GM18499 (cell line): ENCODE results near the gene PEX10.
A peak's percentile ranks its signal among the peaks of the same experiment; 100 is the strongest.
"Not testable (repeated sequence)": the region's sequence is repeated elsewhere in the genome, so short reads cannot be mapped to it uniquely, and the experiment has no call there.

Experiments
- ATAC-seq: cut with Tn5 transposase; IDR thresholded peaks from one replicate; pipeline ENCODE4 v1.9.1; 2021; ENCODE audit warnings: moderate number of reproducible peaks; ENCODE audit not compliant: insufficient read depth, unreplicated experiment

Gene PEX10

DNA sequence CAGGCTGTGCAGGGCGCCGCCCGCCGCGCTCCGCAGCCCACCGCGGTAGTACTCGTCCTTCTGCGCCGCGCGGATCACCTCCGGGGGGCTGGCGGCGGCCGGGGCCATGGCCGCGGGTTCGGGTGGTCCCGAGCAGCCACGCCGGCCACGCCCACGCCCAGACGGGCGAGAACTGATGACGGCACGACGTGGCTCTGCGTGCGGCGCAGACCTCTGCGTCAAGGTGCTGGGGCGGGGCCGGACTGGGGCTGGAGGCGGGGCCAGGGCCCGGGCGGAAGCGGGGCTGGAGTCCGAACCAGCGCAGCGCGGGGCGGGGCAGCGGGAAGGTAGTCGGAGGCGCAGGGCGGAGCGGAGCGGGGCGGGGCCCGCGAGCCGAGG, at the start of gene PEX10:
Gene PEX10, minus strand, starts transcription at position 170 of the 378 bp plus-strand sequence. Its CDS starts 62 bp downstream, at position 108.
- peak; percentile 49 for ATAC-seq

DNA sequence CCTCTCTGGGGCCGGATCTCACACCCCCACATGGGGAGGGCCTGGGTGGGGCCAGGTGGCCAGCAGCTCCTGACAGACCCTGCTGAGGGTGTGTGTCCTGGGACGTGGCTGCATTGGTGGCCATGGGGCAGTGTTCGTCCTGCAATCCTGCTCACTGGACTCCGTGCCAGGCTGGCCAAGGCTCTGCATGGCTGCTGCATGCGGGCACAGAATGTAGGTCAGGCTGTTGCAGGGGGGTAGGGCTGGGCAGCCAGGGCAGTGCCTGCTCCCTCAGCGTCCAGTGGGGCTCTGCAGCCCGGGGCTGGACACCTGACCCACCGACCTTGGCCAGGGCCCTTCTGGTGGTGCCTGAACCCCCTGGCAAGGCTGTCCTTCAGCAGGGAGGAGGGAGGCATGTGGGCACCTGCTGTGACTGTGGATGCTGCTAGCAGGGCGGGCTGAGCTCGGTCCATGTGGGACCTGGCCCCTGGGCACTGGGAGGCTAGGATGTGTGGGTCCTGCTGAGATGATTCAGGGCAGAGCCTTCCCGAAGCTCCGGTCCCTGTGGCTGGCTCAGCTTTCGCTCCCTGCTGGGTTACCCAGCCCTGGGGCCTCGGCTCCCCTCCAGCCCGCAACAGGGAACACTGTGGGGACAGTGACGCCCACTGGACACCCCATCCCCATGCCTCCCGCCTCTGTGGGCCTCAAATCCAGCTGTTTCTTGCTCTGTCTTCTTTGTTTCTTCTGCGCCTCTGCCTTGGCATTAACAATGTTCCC, 48.8 kb upstream of the PEX10 start:
- ATAC-seq: no peak

GRCh38 chr1:2460203-2460602, 47.8 kb upstream of the PEX10 start:
- no peak for ATAC-seq

- ATAC-seq: no peak
Measured at GRCh38 chr1:2459757-2460156, 47.4 kb upstream of the PEX10 start.

DNA sequence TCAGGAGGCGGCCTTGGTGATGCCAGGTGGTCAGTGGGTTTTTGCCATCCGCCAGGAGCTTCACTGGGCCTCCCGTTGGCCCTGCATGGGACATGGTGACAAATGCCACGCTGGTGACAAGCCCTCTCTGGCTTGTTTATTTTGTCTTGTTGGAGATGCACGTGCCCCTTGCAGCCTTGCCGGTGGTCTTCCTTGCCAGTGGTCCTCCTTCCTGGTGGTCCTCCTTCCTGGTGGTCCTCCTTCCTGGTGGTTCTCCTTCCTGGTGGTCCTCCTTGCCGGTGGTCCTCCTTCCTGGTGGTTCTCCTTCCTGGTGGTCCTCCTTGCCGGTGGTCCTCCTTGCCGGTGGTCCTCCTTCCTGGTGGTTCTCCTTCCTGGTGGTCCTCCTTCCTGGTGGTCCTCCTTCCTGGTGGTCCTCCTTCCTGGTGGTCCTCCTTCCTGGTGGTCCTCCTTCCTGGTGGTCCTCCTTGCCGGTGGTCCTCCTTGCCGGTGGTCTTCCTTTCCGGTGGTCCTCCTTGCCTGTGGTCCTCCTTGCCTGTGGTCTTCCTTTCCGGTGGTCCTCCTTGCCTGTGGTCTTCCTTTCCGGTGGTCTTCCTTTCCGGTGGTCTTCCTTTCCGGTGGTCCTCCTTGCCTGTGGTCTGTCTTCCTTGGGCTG, 46.9 kb upstream of the PEX10 start:
- ATAC-seq: not testable (repeated sequence)

DNA sequence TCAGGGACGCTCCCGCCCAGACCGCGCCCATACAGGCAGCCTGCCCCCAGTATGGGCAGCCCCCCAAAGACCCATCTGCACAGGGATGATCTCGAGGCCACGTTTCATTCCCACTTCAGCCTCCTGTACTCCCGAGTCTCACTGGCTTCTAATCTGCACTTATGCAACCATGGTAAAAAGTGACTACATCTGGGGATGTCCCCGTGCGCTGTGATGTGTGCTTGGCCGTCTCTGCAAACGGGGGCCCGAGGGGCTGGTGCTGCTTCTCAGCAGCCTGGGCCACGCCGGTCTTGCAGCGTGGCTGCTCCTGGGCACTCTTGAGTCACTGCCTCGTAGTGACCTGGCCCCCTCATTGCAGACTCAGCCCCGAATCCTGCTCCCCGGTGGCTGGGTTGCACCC, 46.3 kb upstream of the PEX10 start:
- ATAC-seq: no peak

DNA sequence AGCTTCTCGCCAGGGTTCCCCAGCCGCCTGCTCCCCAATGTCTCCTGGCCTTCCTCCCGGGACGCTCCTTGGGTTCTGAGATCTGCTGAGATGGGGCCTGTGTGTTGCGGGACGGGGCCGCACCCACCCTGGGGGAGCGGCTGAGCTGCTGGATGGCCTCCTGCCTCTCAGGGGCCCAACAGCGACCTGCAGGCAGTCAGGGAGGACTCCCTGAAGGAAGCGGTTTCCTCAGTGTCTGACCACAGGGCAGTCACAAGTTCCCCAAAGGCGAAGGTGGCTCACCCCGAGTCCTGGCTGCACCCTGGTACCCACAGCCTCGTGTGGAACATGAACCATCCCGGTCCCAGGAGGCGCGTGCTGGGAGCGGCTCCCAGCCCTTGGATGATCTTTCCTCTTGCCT, 45.1 kb upstream of the PEX10 start:
- no peak for ATAC-seq

DNA sequence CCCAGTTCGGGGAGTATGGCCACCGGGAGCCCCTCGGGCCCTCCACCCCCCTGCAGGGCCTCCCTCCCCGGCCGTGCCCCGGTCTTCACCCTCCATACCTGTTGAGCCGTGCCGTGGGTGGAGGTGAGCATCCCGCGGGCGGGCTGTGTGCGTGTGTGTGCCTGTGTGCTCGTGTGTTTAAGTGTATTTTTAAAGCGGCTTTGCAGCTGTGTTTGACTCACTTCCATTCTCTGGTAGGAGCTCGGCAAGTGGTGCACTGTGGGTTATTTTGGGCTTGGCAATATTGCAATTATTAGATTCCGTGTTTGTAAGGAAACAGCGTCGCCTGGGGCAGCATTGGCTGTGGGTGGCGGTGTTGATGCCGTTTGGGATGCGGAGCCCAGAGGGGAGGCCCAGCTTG, 43.4 kb upstream of the PEX10 start:
- ATAC-seq: no peak

DNA sequence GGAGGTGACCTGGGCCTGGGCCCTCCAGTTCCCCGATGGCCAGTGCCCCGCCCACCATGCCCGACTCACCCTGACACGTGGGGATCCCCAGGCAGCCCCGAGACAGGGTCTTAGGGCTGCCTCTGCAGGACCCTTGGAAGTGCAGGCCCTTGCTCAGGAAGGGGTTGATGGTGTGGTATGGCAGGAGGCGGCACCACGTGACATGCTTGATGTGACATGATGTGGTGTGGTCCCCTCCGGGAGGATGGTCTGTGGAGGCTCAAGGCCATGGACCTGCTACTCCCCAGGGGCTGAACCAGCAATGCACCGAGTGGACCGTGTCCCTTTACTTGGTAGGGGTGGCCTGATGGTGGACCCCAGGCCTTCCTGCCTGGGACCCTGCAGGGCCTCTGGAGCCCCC, 41.9 kb upstream of the PEX10 start:
- ATAC-seq: no peak

- ATAC-seq: no peak
Measured at GRCh38 chr1:2452932-2453315, 40.6 kb upstream of the PEX10 start.

DNA sequence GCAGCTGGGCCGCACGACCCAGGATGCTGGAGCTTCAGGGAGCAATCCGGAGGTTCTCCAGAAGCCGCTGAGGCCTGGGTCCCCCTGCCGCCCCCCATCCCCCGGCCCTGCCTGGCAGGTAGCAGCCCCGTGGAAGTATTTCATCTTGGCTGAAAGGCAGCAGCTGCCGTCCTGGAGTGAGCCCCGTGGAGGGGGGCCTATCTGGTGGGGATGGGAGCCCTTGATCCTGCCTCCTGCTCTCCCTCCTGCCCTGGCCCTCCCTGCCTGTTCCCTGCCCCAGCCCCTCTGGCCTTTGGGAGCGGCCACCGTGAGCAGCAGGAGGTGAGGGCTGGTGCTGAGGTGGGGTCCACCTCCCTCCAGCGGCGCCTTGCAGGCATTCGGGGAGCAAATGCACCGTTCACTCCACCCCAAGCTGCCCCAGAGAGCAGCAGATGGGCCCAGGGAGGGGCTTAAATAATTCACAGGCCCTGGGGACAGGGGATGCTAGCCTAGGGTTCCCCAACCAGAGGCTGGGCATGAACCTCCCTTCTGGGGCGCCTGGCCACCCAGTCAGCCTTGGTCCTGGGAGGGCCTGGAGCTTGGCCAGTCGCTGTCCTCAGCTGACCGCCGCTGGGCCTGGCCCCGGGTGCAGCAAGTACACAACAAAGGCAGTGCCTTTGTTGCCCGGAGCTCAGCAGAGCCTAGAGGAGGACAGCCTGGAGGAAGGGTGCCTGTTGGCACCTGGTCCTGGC, 40.0 kb upstream of the PEX10 start:
- no peak for ATAC-seq

DNA sequence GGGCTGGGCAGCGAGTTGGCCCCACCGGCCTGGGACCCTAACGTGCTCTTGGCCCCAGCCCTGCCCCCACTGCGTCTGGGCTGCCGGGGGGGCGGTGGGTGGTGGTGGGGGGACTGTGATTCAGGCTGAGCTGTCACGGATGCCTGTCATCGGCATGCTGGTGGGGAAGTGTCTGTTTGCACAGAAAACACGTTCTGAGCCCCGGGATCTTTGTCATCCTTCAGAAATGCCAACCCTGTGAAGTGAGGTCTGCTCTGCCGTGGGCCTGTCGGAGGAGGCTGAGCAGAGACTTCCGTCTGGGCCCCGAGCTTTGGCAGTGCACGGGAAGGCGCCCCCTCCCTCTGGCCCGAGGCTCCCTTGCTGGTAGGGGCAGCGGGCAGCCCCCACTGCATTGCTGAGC, 39.4 kb upstream of the PEX10 start:
- ATAC-seq: no peak

DNA sequence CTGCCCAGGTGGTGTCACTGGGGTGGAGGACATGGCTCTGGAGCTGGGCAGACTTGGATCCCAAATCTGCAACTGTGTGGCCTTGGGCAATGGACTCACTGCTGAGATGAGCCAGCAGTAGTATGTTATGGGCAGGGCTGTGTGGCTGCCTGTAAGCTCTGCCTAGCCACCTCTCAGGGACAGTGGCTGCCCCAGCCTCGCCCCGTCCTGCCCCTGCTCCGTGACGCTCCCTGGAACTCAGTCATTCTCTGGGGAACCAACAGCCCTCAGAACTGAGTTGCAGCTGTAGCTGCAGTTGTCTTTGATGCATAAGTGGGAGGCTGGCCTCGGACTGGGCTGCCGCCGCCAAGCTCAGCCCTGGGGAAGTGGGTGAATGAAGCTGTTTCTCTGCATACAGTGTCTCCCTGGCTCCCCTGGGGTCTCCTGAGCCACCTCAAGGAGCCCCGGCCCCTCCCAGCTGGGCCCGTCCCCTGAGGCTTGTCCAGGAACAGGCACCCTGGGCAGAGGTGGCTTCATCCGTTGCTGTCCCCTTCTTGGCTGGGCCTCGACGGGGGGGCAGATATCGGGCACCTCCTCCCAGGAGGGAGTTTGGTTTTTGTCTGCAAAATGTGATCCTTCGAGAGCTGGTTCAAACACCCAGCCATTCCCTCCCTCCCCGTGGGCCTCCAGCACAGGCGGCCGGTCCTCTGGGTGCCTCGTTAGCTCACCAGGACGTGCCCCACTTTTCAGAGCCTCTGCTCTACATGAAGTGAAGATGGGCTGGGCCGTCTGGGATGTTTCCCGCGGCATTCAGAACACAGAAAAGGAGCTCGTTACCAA, 37.5 kb upstream of the PEX10 start:
- ATAC-seq: no peak

- ATAC-seq: no peak
Measured at GRCh38 chr1:2448098-2448445, 35.7 kb upstream of the PEX10 start.

DNA sequence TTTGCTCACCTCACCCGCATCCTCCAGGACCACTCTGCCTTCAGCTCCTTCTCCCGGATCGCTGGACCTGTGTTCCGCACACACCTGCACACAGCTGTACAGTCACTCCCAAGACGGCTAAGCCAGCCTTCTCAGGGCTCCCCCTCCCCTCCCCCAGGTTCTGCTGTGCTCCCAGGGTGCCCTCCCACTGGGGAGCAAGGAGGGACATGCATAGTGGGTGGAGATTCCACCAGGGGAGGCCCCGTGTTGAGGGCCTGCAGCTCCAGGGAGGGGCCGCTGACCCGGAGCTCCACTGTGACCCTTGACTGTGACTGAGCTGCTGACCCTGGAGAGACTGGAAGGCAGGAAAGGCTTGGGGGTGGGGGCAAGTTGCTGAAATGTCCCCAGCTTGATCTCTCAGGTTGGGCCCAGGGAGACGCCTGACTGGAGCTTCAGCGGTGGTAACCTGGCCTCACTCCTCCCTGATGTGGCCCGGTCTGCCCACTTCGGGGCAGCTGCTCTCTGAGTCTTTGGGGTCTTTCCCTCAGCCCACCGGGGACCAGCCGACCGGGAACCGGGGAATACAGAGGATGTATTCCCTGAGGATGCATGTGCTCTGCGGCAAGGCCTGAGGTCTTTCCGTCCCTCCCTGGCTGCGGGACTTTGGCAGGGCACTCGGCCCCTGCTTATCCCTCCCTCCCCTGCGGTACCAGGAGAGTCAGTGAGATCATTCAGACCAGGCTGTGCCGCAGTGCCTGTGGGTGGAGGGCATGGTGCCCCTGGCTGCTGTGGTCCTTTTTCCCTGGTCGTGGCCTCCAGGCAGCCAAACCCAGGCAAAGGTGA, 35.1 kb upstream of the PEX10 start:
- ATAC-seq: no peak

DNA sequence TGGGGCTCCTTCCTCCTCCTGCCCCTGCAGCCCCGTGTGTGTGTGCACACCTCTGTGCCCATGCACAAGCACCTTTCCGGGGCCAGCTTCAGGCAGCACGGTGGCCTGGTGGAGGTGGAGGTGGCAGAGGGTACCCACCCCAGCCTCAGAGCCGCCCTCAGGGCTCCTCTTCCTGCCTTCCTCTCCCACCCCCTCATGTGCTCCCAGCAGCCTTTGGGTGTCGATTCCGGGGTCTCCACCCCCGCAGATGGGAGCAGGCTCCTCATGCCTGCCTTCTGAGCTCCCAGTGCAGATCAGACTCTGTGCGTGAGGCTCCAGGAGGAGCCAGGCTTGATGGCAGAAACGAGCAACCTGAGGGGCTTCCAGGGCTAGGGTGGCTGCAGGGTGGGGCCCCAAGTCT, 34.5 kb upstream of the PEX10 start:
- ATAC-seq: no peak

GRCh38 chr1:2446394-2446793, 34.0 kb upstream of the PEX10 start:
- ATAC-seq: no peak

DNA sequence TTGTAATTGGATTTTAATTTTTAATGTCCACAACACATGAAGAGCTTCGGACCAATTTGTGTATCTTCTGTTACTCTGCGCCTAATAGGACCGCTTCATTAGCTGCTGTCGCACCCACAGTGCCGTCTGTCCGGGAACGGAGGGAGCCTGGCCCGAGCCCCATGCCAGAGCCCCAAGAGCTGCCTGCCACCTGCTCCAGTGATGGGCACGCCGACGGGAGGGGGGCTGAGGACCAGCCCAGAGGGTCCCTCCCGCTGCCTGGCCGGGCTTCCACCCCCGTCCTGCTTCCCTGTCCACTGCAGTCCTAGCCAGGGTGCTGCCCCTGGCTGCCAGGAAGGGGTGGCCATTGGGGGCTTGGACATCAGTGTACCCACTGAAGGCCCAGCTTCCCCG, 33.5 kb upstream of the PEX10 start:
- ATAC-seq: no peak

DNA sequence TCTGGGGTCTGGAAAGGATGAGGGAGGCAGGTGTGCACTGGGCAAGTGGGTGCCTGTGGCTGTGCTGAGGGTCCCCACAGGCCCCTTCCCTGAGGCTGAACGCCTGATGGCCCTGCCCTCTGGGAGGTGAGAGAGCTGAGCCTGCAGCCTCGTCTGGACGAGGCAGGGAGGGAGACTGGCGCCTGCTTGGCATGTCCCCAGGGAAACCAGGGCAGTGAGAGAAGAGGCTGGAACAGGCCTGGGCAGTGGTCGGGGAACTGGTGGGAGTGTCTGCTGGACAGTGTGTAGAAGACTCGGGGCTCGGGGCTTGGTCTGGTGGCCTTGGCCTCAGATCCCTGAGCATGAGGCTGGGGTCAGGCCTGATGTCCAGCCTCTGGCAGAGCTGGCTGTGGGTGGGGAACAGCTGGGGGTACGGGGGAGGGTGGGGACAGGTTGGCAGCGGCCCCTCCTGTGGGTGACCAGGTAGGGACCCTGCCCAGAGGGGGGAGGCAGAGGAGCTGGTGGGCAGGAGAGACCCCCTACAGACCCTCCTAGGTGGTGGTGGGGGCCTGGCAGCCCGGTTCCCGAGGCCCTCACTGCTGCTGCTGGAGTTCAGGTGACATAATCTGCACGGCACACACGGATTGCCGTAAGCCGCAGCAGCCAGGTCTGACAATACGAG, 32.9 kb upstream of the PEX10 start:
- no peak for ATAC-seq
